Type B pancreatic cell (in vitro differentiated cells): Measurements from ENCODE around the gene SMIM43. TPM values are rescaled to one million over a fixed set of nuclear protein-coding genes. Genes with fewer than 3 reads are reported as not detected.

Experiments
- DNase-seq: peaks from one replicate; pipeline ENCODE4 v3.0.0; 2021; ENCODE audit warnings: mixed read lengths; ENCODE audit not compliant: unreplicated experiment; ENCODE audit errors: extremely low spot score
- H3K27ac Mint-ChIP-seq: 2 replicates; pipeline ENCODE4 v1.8.0; 2021; ENCODE audit warnings: mild to moderate bottlenecking, mixed read lengths
- H3K27me3 Mint-ChIP-seq: 2 replicates; pipeline ENCODE4 v1.8.0; 2021; ENCODE audit warnings: mixed read lengths
- H3K36me3 Mint-ChIP-seq: 2 replicates; pipeline ENCODE4 v1.8.0; 2021; ENCODE audit warnings: mixed read lengths
- H3K4me1 Mint-ChIP-seq: one replicate; pipeline ENCODE4 v1.8.0; 2021; ENCODE audit warnings: mixed read lengths; ENCODE audit not compliant: unreplicated experiment
- H3K4me3 Mint-ChIP-seq: 2 replicates; pipeline ENCODE4 v1.8.0; 2021; ENCODE audit warnings: mild to moderate bottlenecking, mixed read lengths
- H3K9me3 Mint-ChIP-seq: 2 replicates; pipeline ENCODE4 v1.8.0; 2021; ENCODE audit warnings: mixed read lengths
- CTCF ChIP-seq: fragments of 200-600 bp; sonication (generic); conservative IDR thresholded peaks from 2 replicates; pipeline ENCODE4 v1.5.0; 2021; ENCODE audit warnings: antibody characterized with exemption, mild to moderate bottlenecking
- total RNA-seq: library from RNA; stranded (reverse); gene quantifications from 2 replicates; pipeline ENCODE4 v1.2.1, GENCODE V29; 2021; ENCODE audit warnings: low replicate concordance

The SMIM43 gene
- total RNA-seq, 1 donor from 2014 or later = 0.60 TPM

DNA sequence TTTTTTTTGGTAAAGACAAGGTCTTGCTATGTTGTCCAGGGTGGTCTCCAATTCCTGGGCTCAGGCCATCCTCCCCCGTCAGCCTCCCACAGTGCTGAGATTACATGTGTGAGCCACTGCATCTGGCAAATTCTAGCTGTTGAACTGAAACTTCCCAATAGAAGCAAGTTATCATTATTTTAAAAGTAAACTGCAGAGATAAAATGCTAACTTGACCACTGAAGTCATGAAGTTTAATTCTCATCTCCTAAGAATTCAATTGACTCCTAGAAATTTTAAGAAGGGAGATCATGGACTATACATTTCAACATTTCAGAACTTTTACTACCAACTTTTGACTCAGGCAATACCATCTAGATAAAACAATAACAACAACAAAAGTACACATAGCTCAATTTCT, 24.5 kb upstream of the SMIM43 start:
- DNase-seq = no peak
- Mint-ChIP-seq H3K27ac (no peak overlapping the region), H3K4me3 (no peak overlapping the region)

DNA sequence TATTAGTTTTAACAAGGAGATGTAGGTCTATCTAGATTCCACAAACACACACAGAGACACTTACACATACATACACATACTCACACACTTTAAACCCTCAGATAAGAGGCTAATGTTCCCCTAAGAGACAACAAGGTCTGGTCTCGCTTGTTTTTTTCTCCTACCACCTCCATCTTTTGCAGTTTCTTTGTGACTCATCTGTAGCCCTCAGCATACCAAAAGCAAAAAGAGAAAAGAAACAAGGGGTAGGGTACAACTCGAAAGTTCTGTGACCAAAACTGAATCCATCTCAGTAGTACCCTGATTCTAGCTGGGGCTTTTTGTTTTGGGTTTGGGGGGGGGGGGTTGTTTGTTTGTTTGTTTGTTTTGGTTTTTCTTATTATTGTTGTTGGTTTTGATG, 23.9 kb upstream of the SMIM43 start:
- Mint-ChIP-seq H3K4me1 (no peaks in the 10 kb centered on the region), H3K36me3 (no peaks in the 10 kb centered on the region), H3K27me3 (peaks cover 28% of the 10 kb centered on the region), H3K27ac (no peak overlapping the region), H3K9me3 (no peaks in the 10 kb centered on the region), H3K4me3 (no peak overlapping the region)
- DNase-seq = no peak
- TF ChIP-seq CTCF = no peak

More for the DNA sequence above, 24.5 kb upstream of the SMIM43 start:
- no peaks in the 10 kb centered on the region for H3K36me3 Mint-ChIP-seq
- H3K4me1 Mint-ChIP-seq = no peaks in the 10 kb centered on the region
- TF ChIP-seq CTCF = no peak
- H3K27me3 Mint-ChIP-seq = peaks cover 29% of the 10 kb centered on the region
- no peaks in the 10 kb centered on the region for H3K9me3 Mint-ChIP-seq

GRCh38 chr4:121786221-121786620, 21.3 kb upstream of the SMIM43 start:
- no peak overlapping the region for H3K27ac Mint-ChIP-seq
- no peak for DNase-seq
- H3K4me1 Mint-ChIP-seq = no peaks in the 10 kb centered on the region
- no peaks in the 10 kb centered on the region for H3K9me3 Mint-ChIP-seq
- no peak for TF ChIP-seq CTCF
- no peak overlapping the region for H3K4me3 Mint-ChIP-seq
- H3K36me3 Mint-ChIP-seq = no peaks in the 10 kb centered on the region
- H3K27me3 Mint-ChIP-seq = peaks cover 40% of the 10 kb centered on the region

GRCh38 chr4:121785479-121785878, 20.5 kb upstream of the SMIM43 start:
- Mint-ChIP-seq H3K27me3 (peaks cover 44% of the 10 kb centered on the region), H3K4me1 (no peaks in the 10 kb centered on the region), H3K4me3 (no peak overlapping the region), H3K9me3 (no peaks in the 10 kb centered on the region), H3K27ac (no peak overlapping the region), H3K36me3 (no peaks in the 10 kb centered on the region)
- no peak for DNase-seq
- TF ChIP-seq CTCF = no peak

- H3K36me3 Mint-ChIP-seq = no peaks in the 10 kb centered on the region
- H3K4me1 Mint-ChIP-seq = no peaks in the 10 kb centered on the region
- DNase-seq = no peak
- H3K27ac Mint-ChIP-seq = no peak overlapping the region
- peaks cover 44% of the 10 kb centered on the region for H3K27me3 Mint-ChIP-seq
- no peak for TF ChIP-seq CTCF
- H3K4me3 Mint-ChIP-seq = no peak overlapping the region
- no peaks in the 10 kb centered on the region for H3K9me3 Mint-ChIP-seq
These were observed 20.0 kb upstream of the SMIM43 start for GRCh38 chr4:121784975-121785374.

DNA sequence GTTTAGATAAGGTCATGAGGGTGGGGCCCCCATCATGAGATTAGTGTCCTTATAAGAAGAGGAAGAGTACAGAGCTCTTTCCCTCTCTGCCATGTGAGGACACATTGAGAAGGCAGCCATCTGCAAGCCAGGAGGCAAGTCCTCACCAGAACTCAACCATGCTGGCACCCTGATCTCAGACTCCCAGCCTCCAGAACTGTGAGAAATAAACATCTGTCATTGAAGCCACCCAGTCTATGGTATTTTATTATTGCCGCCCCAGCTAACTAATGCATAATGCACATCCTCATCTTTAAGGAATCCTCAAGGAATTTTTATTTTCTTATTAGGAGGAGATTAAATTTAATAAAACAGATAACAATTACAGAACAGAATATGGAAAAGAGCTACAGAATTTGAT, 19.4 kb upstream of the SMIM43 start:
- H3K27me3 Mint-ChIP-seq = peaks cover 43% of the 10 kb centered on the region
- TF ChIP-seq CTCF = no peak
- no peaks in the 10 kb centered on the region for H3K36me3 Mint-ChIP-seq
- H3K27ac Mint-ChIP-seq = no peak overlapping the region
- H3K9me3 Mint-ChIP-seq = no peaks in the 10 kb centered on the region
- no peak overlapping the region for H3K4me3 Mint-ChIP-seq
- no peaks in the 10 kb centered on the region for H3K4me1 Mint-ChIP-seq
- DNase-seq = no peak
